Upper lobe of left lung (tissue), 4 donors: Measurements from ENCODE around the gene NAA16.

ENCODE experiments used
- CTCF ChIP-seq, 6 experiments: fragments of 450-650 bp in 4 of 6; fragments of 200-600 bp in 2 of 6; sonication (generic) in 2 of 6; IDR thresholded peaks; one replicate each; pipeline ENCODE4 v1.5.1; 2016 to 2019; ENCODE audit warnings: antibody characterized with exemption in 6 of 6
- EP300 ChIP-seq, 4 donors: sonication (generic); formaldehyde crosslinking; IDR thresholded peaks; one replicate each; pipeline ENCODE4 v1.5.1; 2017; ENCODE audit warnings: antibody characterized with exemption in 4 of 4, control low read depth in 2 of 4
- POLR2A ChIP-seq, 4 donors: fragments of 450-650 bp; IDR thresholded peaks; one replicate each; pipeline ENCODE4 v1.5.1; 2016 to 2017; ENCODE audit warnings: antibody characterized with exemption in 4 of 4, mild to moderate bottlenecking in 2 of 4
- POLR2AphosphoS5 ChIP-seq, 2 donors: sonication (generic); formaldehyde crosslinking; IDR thresholded peaks; one replicate each; pipeline ENCODE4 v1.5.1; 2017; ENCODE audit warnings: antibody characterized with exemption in 2 of 2

- no peak for TF ChIP-seq POLR2AphosphoS5 (IDR thresholded peaks at IDR 0.05)
- TF ChIP-seq CTCF (IDR thresholded peaks at IDR 0.05) = no peak
- no peak for TF ChIP-seq EP300 (IDR thresholded peaks at IDR 0.05)
- no peak for TF ChIP-seq POLR2A (IDR thresholded peaks at IDR 0.05)
Measured at GRCh38 chr13:41403983-41404382, 92.9 kb downstream of the NAA16 start.
